Coronary artery (tissue), 2 donors: ENCODE data around the gene STXBP1.
A peak's percentile ranks its signal among the peaks of the same experiment; 100 is the strongest.

Experiments
- DNase-seq: peaks from one replicate; pipeline ENCODE4 v3.0.0-alpha.2; 2017; ENCODE audit warnings: low spot score
- H3K27ac ChIP-seq, 2 donors: fragments of 200-600 bp; sonication (generic); one replicate each; pipeline ENCODE4 v1.5.1; 2016 to 2019
- H3K4me3 ChIP-seq: fragments of 200-600 bp; sonication (generic); 2 replicates; pipeline ENCODE4 v1.5.1; 2016; ENCODE audit warnings: mild to moderate bottlenecking, moderate library complexity
- CTCF ChIP-seq: fragments of 200-600 bp; sonication (generic); IDR thresholded peaks from one replicate; pipeline ENCODE4 v1.5.1; 2019; ENCODE audit warnings: antibody characterized with exemption

STXBP1 gene

GRCh38 chr9:127729522-127730256, 117.6 kb downstream of the STXBP1 start:
- TF ChIP-seq CTCF: no peak

GRCh38 chr9:127730262-127730661, 118.2 kb downstream of the STXBP1 start:
- no peak for TF ChIP-seq CTCF
- Histone ChIP-seq H3K27ac (no peak overlapping the region), H3K4me3 (no peak overlapping the region)
- DNase-seq: no peak

More at GRCh38 chr9:127729522-127730256, 117.6 kb downstream of the STXBP1 start:
- Histone ChIP-seq H3K27ac (no peak overlapping the region), H3K4me3 (no peak overlapping the region)
- no peak for DNase-seq

GRCh38 chr9:127730799-127731410, 118.8 kb downstream of the STXBP1 start:
- TF ChIP-seq CTCF: no peak
- H3K27ac ChIP-seq: no peak overlapping the region
- DNase-seq: no peak
- H3K4me3 ChIP-seq: no peak overlapping the region

- no peak for DNase-seq
- no peak overlapping the region for H3K27ac ChIP-seq
- TF ChIP-seq CTCF: no peak
- no peak overlapping the region for H3K4me3 ChIP-seq
Measured at GRCh38 chr9:127731938-127732337, 119.9 kb downstream of the STXBP1 start.

- Histone ChIP-seq H3K4me3 (no peak overlapping the region), H3K27ac (no peak overlapping the region)
- no peak for TF ChIP-seq CTCF
- DNase-seq: no peak
Measured at GRCh38 chr9:127732444-127732843, 120.4 kb downstream of the STXBP1 start.

GRCh38 chr9:127733614-127734013, 121.5 kb downstream of the STXBP1 start:
- Histone ChIP-seq H3K4me3 (no peak overlapping the region), H3K27ac (no peak overlapping the region)
- no peak for DNase-seq
- no peak for TF ChIP-seq CTCF

GRCh38 chr9:127734247-127734746, 122.2 kb downstream of the STXBP1 start:
- H3K4me3 ChIP-seq: peak overlapping the region; percentile 79
- no peak for TF ChIP-seq CTCF
- no peak for DNase-seq
- H3K27ac ChIP-seq: peak overlapping the region; percentile 96 to 97
